Thymus (tissue), 11 donors: ENCODE data around the gene RUVBL2. TPM values are rescaled to one million over a fixed set of nuclear protein-coding genes. Genes with fewer than 3 reads are reported as not detected.
"Not testable (repeated sequence)": the region's sequence is repeated elsewhere in the genome, so short reads cannot be mapped to it uniquely, and the experiment has no call there.

ENCODE experiments used
- DNase-seq, 9 donors: peaks; one replicate each; pipeline ENCODE4 v3.0.0-alpha.2; 2013; ENCODE audit warnings: low spot score in 9 of 9, low read depth in 6 of 9, missing footprints in 1 of 9
- H3K27ac ChIP-seq, 2 donors: one replicate each; pipeline ENCODE4 v1.5.1; 2013; ENCODE audit warnings: control low read depth in 1 of 2, low read depth in 1 of 2, low read length in 1 of 2, mild to moderate bottlenecking in 1 of 2, moderate library complexity in 1 of 2
- H3K27me3 ChIP-seq, 2 donors: one replicate each; pipeline ENCODE4 v1.5.1; 2013; ENCODE audit warnings: low read length in 1 of 2; ENCODE audit not compliant: control insufficient read depth in 2 of 2, insufficient read depth in 1 of 2
- H3K36me3 ChIP-seq, 2 donors: one replicate each; pipeline ENCODE4 v1.5.1; 2013; ENCODE audit warnings: low read length in 1 of 2, mild to moderate bottlenecking in 1 of 2, moderate library complexity in 1 of 2; ENCODE audit not compliant: control insufficient read depth in 2 of 2, insufficient read depth in 2 of 2
- H3K4me1 ChIP-seq, 2 donors: one replicate each; pipeline ENCODE4 v1.5.1; 2013; ENCODE audit warnings: low read length in 2 of 2; ENCODE audit not compliant: control insufficient read depth in 2 of 2, insufficient read depth in 2 of 2
- H3K4me3 ChIP-seq, 2 donors: one replicate each; pipeline ENCODE4 v1.5.1; 2013; ENCODE audit warnings: low read length in 2 of 2, control low read depth in 1 of 2, mild to moderate bottlenecking in 1 of 2
- H3K9me3 ChIP-seq, 2 donors: one replicate each; pipeline ENCODE4 v1.5.1; 2013; ENCODE audit warnings: low read length in 1 of 2, mild to moderate bottlenecking in 1 of 2; ENCODE audit not compliant: control insufficient read depth in 2 of 2, insufficient read depth in 1 of 2
- WGBS: extraction: QIAGEN DNeasy Blood & Tissue Kit; methylation state at CpG from one replicate; pipeline ENCODE4 v1.1.7; 2013; 5-methylcytosine and 5-hydroxymethylcytosine counted together
- polyA plus RNA-seq: library from polyadenylated mRNA; stranded (reverse); fragments of 200-250 nt; gene quantifications from one replicate; pipeline ENCODE4 v1.2.3, GENCODE V29; 2013
- total RNA-seq: library from RNA; stranded (reverse); fragments of 120-200 nt; gene quantifications from one replicate; pipeline ENCODE4 v1.2.4, GENCODE V29; 2013
- donor health status: healthy.

RUVBL2 gene
- total and polyA plus RNA-seq, 2 donors: 52.0 to 107 TPM

DNA sequence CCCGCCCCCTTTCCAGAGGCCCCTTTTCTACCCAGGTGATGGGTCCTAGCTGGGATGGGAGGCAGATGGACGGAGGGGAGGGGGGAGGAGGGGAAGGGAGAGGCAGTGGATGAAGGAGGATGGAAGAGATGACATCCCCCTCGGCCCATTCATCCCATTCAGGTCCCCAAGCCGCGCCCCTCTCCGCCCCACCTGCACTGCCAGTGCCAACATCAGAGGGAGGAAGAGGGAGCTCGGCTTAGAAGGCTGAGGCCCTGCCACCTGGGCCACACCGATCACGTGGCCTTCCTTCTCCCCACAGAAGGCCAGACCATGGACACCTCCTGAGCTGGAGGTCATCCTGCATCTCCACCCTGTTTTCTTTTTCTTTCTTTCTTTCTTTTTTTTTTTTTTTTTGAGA, 35.0 kb downstream of the RUVBL2 start:
- H3K4me3 ChIP-seq, DNase-seq, H3K9me3 ChIP-seq, H3K4me1 ChIP-seq, H3K27ac ChIP-seq, H3K27me3 ChIP-seq, H3K36me3 ChIP-seq: not testable (repeated sequence)
- 89% methylated on average over 9 of the region's 9 CpGs for WGBS

DNA sequence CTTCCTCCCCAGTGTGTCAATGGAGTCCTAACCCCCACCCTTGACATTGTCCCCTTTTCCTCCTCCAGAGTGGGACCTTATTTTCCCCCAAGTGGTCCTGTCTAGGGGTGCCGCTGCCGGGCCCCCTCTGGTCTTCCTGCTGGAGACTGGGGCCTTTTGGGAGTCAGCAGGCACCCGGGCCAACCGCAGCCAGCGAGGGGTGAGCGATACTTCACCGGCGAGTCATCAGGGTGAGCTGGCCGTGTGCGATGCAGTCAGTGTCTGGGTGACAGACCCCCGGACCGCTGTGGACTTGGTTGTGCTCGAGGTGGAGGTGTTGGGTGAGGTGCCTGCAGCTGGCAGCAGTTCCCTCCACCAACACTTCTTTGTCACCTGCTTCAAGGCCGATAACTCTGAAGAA, 36.1 kb downstream of the RUVBL2 start:
- not testable (repeated sequence) for H3K36me3 ChIP-seq, H3K4me3 ChIP-seq, H3K27me3 ChIP-seq, H3K27ac ChIP-seq, H3K9me3 ChIP-seq, DNase-seq, H3K4me1 ChIP-seq
- WGBS: 93% methylated on average over 14 of the region's 14 CpGs

DNA sequence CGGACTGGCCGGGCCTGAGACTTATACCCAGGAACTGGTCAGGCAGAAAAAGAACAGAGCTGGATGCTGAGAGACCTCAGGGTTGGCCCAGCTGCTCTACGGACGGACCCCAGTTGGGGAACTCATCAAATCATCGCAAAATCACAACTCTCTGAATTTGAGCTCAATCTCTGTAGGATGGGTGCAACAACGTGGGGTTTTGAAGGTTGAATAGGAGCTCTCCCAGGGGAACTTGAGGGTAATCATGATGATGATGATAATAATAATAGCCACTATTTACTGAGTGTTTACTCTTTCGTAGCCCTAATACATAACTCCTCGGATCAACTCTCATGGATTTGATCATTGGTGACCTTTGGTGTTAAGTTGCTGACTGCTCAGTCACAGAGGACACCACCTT, 36.6 kb downstream of the RUVBL2 start:
- not testable (repeated sequence) for H3K9me3 ChIP-seq, H3K27ac ChIP-seq, H3K27me3 ChIP-seq, H3K4me3 ChIP-seq, H3K36me3 ChIP-seq, DNase-seq, H3K4me1 ChIP-seq
- WGBS: 95% methylated on average over 5 of the region's 8 CpGs

DNA sequence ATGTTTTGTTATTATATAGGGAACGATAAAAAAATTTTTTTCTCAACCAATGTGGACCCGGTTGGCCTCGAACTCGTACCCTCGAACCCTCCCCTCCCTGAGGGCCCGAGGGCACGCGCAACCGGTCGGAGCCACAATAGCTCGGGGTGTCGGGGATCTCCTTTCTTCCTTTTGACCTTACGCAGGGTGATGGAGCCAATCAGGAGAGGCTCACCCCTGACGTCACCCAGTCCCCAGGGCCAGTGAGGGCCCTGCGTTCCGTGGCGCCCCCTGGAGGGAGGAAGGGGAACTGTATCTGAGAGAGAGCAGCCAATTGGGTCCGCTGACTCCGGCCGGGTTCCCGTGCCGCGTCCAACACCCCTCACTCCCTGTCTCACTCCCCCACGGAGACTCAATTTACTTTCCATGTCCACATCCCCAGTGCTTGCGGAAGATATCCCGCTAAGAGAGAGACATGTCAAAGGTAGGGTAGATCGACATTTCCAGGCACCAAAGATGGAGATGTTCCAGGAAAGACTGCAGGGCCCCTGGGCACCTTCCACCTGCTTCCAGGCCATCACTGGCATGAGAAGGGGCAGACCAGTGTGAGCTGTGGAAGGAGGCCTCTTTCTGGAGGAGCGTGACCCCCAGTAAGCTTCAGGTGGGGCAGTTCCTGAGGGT, 38.1 kb downstream of the RUVBL2 start, which contains the start of gene CGB2:
CGB2 (plus strand) TSS at position 249 of the 660 bp plus-strand sequence; CDS start at position 455, 206 bp downstream.
- H3K27me3 ChIP-seq, H3K27ac ChIP-seq, DNase-seq, H3K4me1 ChIP-seq, H3K36me3 ChIP-seq, H3K4me3 ChIP-seq, H3K9me3 ChIP-seq: not testable (repeated sequence)
- 39% methylated on average over 28 of the region's 28 CpGs for WGBS

DNA sequence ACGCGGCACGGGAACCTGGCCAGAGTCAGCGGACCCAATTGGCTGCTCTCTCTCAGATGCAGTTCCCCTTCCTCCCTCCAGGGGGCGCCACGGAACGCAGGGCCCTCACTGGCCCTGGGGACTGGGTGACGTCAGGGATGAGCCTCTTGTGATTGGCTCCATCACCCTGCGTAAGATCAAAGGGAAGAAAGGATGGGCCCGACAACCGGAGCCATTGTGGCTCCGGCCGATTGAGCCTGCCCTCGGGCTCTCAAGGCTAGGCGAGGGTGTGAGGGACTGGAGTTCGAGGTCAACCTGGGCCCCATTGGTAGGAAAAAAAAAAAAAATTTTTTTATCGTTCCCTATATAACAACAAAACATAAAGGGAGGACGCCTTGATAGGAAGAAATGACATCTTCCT, 43.1 kb downstream of the RUVBL2 start, which contains the start of gene CGB1:
CGB1 (minus strand) TSS at position 81 of the 400 bp plus-strand sequence. CDS start 184 bp downstream, outside the sequence.
- H3K4me1 ChIP-seq, H3K36me3 ChIP-seq, H3K27ac ChIP-seq, H3K4me3 ChIP-seq, DNase-seq, H3K27me3 ChIP-seq, H3K9me3 ChIP-seq: not testable (repeated sequence)
- WGBS: 64% methylated on average over 18 of the region's 18 CpGs

DNA sequence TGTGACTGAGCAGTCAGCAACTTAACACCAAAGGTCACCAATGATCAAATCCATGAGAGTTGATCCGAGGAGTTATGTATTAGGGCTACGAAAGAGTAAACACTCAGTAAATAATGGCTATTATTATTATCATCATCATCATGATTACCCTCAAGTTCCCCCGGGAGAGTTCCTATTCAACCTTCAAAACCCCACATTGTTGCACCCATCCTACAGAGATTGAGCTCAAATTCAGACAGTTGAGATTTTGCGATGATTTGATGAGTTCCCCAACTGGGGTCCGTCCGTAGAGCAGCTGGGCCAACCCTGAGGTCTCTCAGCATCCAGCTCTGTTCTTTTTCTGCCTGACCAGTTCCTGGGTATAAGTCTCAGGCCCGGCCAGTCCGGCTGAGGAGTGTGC, 44.4 kb downstream of the RUVBL2 start:
- 97% methylated on average over 7 of the region's 8 CpGs for WGBS
- not testable (repeated sequence) for H3K4me1 ChIP-seq, H3K27ac ChIP-seq, H3K4me3 ChIP-seq, H3K9me3 ChIP-seq, DNase-seq, H3K27me3 ChIP-seq, H3K36me3 ChIP-seq

DNA sequence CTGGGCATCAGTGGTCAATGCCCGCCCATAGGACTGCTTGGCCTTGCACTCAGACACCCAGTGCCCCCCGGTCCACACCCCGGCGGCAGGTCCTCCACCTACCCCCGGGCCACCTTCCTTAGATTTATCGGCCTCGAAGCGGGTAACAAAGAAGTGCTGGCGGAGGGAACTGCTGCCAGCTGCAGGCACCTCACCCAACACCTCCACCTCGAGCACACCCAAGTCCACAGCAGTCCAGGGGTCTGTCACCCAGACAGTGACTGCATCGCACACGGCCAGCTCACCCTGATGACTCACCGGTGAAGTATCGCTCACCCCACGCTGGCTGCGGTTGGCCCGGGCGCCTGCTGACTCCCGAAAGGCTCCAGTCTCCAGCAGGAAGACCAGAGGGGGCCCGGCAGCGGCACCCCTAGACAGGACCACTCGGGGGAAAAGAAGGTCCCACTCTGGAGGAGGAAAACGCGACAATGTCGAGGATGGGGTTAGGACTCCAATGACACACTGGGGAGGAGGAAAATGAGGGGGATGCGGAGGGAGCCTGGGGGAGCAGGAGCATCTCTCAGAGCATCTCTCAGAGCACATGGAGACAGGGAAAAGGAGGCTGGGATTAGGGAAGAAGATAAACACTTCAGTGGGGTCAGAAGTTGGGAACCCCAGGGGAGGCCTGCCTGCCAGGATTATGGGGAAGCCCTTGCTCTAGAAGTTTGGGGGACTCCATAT, 45.0 kb downstream of the RUVBL2 start:
- H3K27me3 ChIP-seq: not testable (repeated sequence)
- WGBS: 96% methylated on average over 26 of the region's 26 CpGs

DNA sequence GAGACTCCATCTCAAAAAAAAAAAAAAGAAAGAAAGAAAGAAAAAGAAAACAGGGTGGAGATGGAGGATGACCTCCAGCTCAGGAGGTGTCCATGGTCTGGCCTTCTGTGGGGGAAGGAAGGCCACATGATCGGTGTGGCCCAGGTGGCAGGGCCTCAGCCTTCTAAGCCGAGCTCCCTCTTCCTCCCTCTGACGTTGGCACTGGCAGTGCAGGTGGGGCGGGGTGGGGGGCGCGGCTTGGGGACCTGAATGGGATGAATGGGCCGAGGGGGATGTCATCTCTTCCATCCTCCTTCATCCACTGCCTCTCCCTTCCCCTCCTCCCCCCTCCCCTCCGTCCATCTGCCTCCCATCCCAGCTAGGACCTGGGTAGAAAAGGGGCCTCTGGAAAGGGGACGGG, 46.0 kb downstream of the RUVBL2 start:
- DNase-seq, H3K4me1 ChIP-seq, H3K4me3 ChIP-seq, H3K27ac ChIP-seq, H3K36me3 ChIP-seq, H3K27me3 ChIP-seq, H3K9me3 ChIP-seq: not testable (repeated sequence)
- 80% methylated on average over 9 of the region's 9 CpGs for WGBS

More for the DNA sequence above, 45.0 kb downstream of the RUVBL2 start:
- not testable (repeated sequence) for DNase-seq, H3K9me3 ChIP-seq, H3K4me3 ChIP-seq, H3K4me1 ChIP-seq, H3K36me3 ChIP-seq, H3K27ac ChIP-seq

DNA sequence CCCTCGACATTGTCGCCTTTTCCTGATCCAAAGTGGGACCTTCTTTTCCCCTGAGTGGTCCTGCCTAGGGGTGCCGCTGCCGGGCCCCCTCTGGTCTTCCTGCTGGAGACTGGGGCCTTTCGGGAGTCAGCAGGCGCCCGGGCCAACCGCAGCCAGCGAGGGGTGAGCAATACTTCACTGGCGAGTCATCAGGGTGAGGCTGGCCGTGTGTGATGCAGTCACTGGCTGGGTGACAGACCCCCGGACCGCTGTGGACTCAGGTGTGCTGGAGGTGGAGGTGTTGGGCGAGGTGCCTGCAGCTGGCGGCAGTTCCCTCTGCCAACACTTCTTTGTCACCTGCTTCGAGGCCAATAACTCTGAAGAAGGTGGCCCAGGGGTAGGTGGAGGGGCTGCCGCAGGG, 48.5 kb downstream of the RUVBL2 start:
- no peak overlapping the region for H3K27ac ChIP-seq
- no peak for DNase-seq
- 92% methylated on average over 17 of the region's 17 CpGs for WGBS
- no peaks in the 10 kb centered on the region for H3K9me3 ChIP-seq
- H3K4me3 ChIP-seq: no peak overlapping the region
- no peaks in the 10 kb centered on the region for H3K4me1 ChIP-seq
- no peaks in the 10 kb centered on the region for H3K27me3 ChIP-seq
- H3K36me3 ChIP-seq: no peaks in the 10 kb centered on the region
